KMS-11 (cell line): ENCODE data around the gene MADD.

ENCODE experiments used
- H2AFZ ChIP-seq: fragments of 200-600 bp; sonication (generic); 2 replicates; pipeline ENCODE4 v1.6.1; 2016; ENCODE audit warnings: antibody characterized with exemption, mixed run types, low read depth
- H3K27ac ChIP-seq: fragments of 200-600 bp; sonication (generic); 2 replicates; pipeline ENCODE4 v1.6.1; 2016; ENCODE audit warnings: mild to moderate bottlenecking, mixed run types
- H3K27me3 ChIP-seq: fragments of 200-600 bp; sonication (generic); 2 replicates; pipeline ENCODE4 v1.6.1; 2017; ENCODE audit warnings: mild to moderate bottlenecking, low read depth, mixed run types, moderate library complexity; ENCODE audit not compliant: insufficient read depth
- H3K36me3 ChIP-seq: fragments of 200-600 bp; sonication (generic); 2 replicates; pipeline ENCODE4 v1.6.1; 2017; ENCODE audit warnings: mild to moderate bottlenecking, mixed run types; ENCODE audit not compliant: insufficient read depth
- H3K4me1 ChIP-seq: fragments of 200-600 bp; sonication (generic); 2 replicates; pipeline ENCODE4 v1.6.1; 2016; ENCODE audit warnings: mild to moderate bottlenecking, low read depth, mixed run types; ENCODE audit not compliant: poor library complexity, severe bottlenecking
- H3K4me2 ChIP-seq: fragments of 200-600 bp; sonication (generic); 2 replicates; pipeline ENCODE4 v1.7.0; 2016; ENCODE audit warnings: mild to moderate bottlenecking, mixed run types
- H3K4me3 ChIP-seq: fragments of 200-600 bp; sonication (generic); IDR thresholded peaks from 2 replicates; pipeline ENCODE4 v1.6.1; 2017; ENCODE audit warnings: low read depth, low read length, mixed read lengths; ENCODE audit not compliant: insufficient read depth
- H3K79me2 ChIP-seq: fragments of 200-600 bp; sonication (generic); 2 replicates; pipeline ENCODE4 v1.6.1; 2016; ENCODE audit warnings: low read depth, mixed run types; ENCODE audit not compliant: insufficient read depth
- H3K9ac ChIP-seq: fragments of 200-600 bp; sonication (generic); 2 replicates; pipeline ENCODE4 v1.6.1; 2016; ENCODE audit warnings: mild to moderate bottlenecking, mixed run types
- H4K20me1 ChIP-seq: fragments of 200-600 bp; sonication (generic); 2 replicates; pipeline ENCODE4 v1.6.1; 2016; ENCODE audit warnings: mild to moderate bottlenecking, mixed run types; ENCODE audit not compliant: insufficient read depth
- TF ChIP-seq, protein P1 (sequence below): fragments of 200-600 bp; sonication (generic); conservative IDR thresholded peaks from 2 replicates; pipeline ENCODE4 v1.6.1; 2017; ENCODE audit warnings: low read depth, mild to moderate bottlenecking, antibody characterized with exemption, low read length, moderate library complexity, mixed read lengths

Gene MADD

DNA sequence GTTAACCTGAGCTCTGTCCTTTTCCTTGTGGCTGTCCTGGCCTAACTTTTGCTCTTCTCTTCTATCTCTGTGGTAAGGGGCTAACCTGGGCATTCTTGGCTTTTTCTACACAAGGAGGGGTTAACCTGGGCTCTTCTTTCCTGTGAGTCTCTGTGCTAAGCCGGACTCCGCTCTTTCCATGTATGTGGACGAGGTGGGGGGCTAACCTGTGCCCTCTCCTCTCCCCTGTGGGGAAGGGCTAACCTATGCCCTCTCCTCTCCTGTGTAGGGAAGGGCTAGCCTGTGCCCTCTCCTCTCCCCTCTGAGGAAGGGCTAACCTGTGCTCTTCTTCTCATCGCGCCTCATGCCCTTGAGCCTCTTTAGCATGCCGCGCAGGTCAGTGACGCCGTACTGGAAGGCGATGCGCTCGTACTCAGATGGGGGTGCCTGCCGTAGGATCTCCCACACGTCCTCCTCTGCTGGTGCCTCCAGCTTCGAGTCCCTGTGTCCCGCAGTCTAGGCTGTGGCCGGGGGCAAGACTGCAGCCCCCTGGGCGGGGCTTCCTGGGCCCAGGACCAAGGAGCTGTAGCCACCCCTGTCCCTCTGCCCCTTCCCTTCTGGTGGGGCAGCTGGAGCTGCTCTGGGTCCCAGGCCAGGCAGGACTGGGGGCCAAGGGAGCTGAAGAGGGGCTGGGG, 76.1 kb downstream of the MADD start:
- Histone ChIP-seq H3K27me3 (peaks cover 9% of the 10 kb centered on the region; the same call in 1 of the 2 replicates), H2AFZ (no peak overlapping the region), H4K20me1 (no peaks in the 10 kb centered on the region)

DNA sequence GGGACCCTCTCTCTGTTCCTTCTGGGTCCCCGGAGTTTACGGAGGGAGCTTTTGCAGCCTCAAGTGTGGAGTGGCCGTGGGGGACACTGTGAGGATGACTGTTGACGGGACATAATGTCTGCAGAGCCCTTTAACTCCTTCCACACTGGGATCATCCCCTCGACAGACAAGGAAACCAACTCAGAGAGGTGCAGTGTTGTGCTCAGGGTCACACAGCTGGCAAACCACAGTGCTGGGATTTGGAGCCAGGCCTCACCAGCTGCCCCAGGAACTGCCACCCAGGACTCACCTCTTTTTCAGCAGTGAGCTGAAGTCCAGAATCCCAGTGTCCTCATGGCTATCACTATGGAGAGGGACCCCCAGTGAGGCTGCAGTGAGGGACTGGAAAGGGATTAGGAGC, 77.2 kb downstream of the MADD start:
- H3K4me1 ChIP-seq, result no peaks in the 10 kb centered on the region
- no peak overlapping the region for H3K9ac ChIP-seq
- no peak overlapping the region for H3K27ac ChIP-seq
- H2AFZ ChIP-seq, result no peak overlapping the region
- H3K4me3 ChIP-seq, result no peak overlapping the region
- no peak overlapping the region for H3K4me2 ChIP-seq
- no peaks in the 10 kb centered on the region for H4K20me1 ChIP-seq
- H3K79me2 ChIP-seq, result no peaks in the 10 kb centered on the region
- TF ChIP-seq, protein P1, sequence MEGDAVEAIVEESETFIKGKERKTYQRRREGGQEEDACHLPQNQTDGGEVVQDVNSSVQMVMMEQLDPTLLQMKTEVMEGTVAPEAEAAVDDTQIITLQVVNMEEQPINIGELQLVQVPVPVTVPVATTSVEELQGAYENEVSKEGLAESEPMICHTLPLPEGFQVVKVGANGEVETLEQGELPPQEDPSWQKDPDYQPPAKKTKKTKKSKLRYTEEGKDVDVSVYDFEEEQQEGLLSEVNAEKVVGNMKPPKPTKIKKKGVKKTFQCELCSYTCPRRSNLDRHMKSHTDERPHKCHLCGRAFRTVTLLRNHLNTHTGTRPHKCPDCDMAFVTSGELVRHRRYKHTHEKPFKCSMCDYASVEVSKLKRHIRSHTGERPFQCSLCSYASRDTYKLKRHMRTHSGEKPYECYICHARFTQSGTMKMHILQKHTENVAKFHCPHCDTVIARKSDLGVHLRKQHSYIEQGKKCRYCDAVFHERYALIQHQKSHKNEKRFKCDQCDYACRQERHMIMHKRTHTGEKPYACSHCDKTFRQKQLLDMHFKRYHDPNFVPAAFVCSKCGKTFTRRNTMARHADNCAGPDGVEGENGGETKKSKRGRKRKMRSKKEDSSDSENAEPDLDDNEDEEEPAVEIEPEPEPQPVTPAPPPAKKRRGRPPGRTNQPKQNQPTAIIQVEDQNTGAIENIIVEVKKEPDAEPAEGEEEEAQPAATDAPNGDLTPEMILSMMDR, result no peak
- H3K36me3 ChIP-seq, result no peaks in the 10 kb centered on the region
- H3K27me3 ChIP-seq, result peaks cover 9% of the 10 kb centered on the region; the same call in 1 of the 2 replicates

More for the DNA sequence above, 76.1 kb downstream of the MADD start:
- H3K4me1 ChIP-seq, result no peaks in the 10 kb centered on the region
- TF ChIP-seq, protein P1, result no peak
- H3K36me3 ChIP-seq, result no peaks in the 10 kb centered on the region
- no peak overlapping the region for H3K4me2 ChIP-seq
- H3K9ac ChIP-seq, result no peak overlapping the region
- H3K4me3 ChIP-seq, result no peak overlapping the region
- H3K27ac ChIP-seq, result no peak overlapping the region
- H3K79me2 ChIP-seq, result no peaks in the 10 kb centered on the region

- Histone ChIP-seq H3K79me2 (no peaks in the 10 kb centered on the region), H3K27me3 (peaks cover 9% of the 10 kb centered on the region; the same call in 1 of the 2 replicates), H3K36me3 (no peaks in the 10 kb centered on the region), H3K4me3 (no peak overlapping the region), H3K27ac (no peak overlapping the region), H4K20me1 (no peaks in the 10 kb centered on the region), H3K9ac (no peak overlapping the region), H3K4me1 (no peaks in the 10 kb centered on the region), H3K4me2 (no peak overlapping the region), H2AFZ (no peak overlapping the region)
- TF ChIP-seq, protein P1, result no peak
These were observed 78.3 kb downstream of the MADD start for GRCh38 chr11:47348131-47348802.

GRCh38 chr11:47348859-47349258, 78.9 kb downstream of the MADD start:
- H4K20me1 ChIP-seq, result no peaks in the 10 kb centered on the region
- H3K36me3 ChIP-seq, result no peaks in the 10 kb centered on the region
- no peak overlapping the region for H2AFZ ChIP-seq
- TF ChIP-seq, protein P1, result 0 out of 2 replicates have a peak, but pooled peaks have one; percentile 25
- no peak overlapping the region for H3K9ac ChIP-seq
- H3K79me2 ChIP-seq, result no peaks in the 10 kb centered on the region
- no peak overlapping the region for H3K4me2 ChIP-seq
- no peak overlapping the region for H3K27ac ChIP-seq
- no peak overlapping the region for H3K4me3 ChIP-seq
- no peaks in the 10 kb centered on the region for H3K4me1 ChIP-seq
- peaks cover 9% of the 10 kb centered on the region; the same call in 1 of the 2 replicates for H3K27me3 ChIP-seq
